Gastrocnemius medialis (tissue), 4 donors: Measurements from ENCODE around the gene TMED1.
"Not testable (repeated sequence)": the region's sequence is repeated elsewhere in the genome, so short reads cannot be mapped to it uniquely, and the experiment has no call there.

Experiments
- POLR2A ChIP-seq, 2 donors: fragments of 450-650 bp; IDR thresholded peaks; one replicate each; pipeline ENCODE4 v1.6.1; 2017; ENCODE audit warnings: antibody characterized with exemption in 2 of 2, mild to moderate bottlenecking in 2 of 2, moderate library complexity in 2 of 2
- TF ChIP-seq, protein P1 (sequence below), 5 experiments: fragments of 450-650 bp in 3 of 5; fragments of 200-600 bp in 2 of 5; sonication (generic) in 2 of 5; IDR thresholded peaks in 4 of 5; conservative IDR thresholded peaks in 1 of 5; 1 replicate in 4 of 5; 2 replicates in 1 of 5; pipeline ENCODE4 v1.5.1; 2016 to 2019; ENCODE audit warnings: antibody characterized with exemption in 5 of 5, mild to moderate bottlenecking in 3 of 5, moderate library complexity in 3 of 5

DNA sequence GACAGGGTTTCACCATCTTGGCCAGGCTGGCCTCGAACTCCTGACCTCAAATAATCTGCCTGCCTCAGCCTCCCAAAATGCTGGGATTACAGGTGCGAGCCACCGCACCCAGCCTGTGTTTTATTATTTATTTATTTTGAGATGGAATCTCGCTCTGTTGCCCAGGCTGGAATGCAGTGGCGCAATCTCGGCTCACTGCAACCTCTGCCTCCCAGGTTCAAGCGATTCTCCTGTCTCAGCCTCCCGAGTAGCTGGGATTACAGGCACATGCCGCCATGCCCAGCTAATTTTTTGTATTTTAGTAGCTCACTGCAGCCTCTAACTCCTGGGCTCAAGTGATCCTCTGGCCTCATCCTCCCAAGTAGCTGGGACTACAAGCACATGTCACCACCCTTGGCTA is 41.6 kb upstream of the TMED1 start:
- TF ChIP-seq, protein P1, sequence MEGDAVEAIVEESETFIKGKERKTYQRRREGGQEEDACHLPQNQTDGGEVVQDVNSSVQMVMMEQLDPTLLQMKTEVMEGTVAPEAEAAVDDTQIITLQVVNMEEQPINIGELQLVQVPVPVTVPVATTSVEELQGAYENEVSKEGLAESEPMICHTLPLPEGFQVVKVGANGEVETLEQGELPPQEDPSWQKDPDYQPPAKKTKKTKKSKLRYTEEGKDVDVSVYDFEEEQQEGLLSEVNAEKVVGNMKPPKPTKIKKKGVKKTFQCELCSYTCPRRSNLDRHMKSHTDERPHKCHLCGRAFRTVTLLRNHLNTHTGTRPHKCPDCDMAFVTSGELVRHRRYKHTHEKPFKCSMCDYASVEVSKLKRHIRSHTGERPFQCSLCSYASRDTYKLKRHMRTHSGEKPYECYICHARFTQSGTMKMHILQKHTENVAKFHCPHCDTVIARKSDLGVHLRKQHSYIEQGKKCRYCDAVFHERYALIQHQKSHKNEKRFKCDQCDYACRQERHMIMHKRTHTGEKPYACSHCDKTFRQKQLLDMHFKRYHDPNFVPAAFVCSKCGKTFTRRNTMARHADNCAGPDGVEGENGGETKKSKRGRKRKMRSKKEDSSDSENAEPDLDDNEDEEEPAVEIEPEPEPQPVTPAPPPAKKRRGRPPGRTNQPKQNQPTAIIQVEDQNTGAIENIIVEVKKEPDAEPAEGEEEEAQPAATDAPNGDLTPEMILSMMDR (IDR thresholded peaks at IDR 0.05 in 4 of 5, conservative IDR thresholded peaks at IDR 0.05 in 1 of 5), result not testable (repeated sequence)
- not testable (repeated sequence) for TF ChIP-seq POLR2A (IDR thresholded peaks at IDR 0.05)
